ENCODE results near the gene TERT.

GRCh38 chr5:1215320-1216096 is 79.4 kb downstream of the TERT start:
- TF ChIP-seq CTCF (IDR thresholded peaks at IDR 0.05; ENCODE audit: low read depth, low read length) = no peak
- TF ChIP-seq EZH2phosphoT487 (IDR thresholded peaks at IDR 0.05; ENCODE audit: low read depth) = no peak
